Measurements from ENCODE around the gene ARHGAP40.

The ARHGAP40 gene

DNA sequence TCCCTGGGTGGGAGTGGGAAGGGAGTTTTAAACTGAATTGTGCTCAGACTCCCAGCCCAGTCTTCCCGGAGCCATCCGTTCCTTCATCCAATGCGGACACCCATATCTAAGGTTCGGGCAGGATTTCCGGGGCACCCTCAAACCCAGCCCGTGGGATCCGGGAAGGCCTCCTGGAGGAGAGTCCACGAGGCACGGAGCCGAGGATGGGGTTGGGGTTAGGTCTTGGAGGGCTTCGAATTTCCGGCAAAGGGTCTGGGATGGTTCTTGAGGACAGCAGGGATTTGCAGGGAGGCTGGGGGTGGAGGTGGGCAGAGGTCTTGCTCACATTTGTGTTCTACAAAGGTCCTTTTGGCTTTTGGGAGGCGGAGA, 73.1 kb downstream of the ARHGAP40 start:
- DNase-seq (ENCODE audit: low read depth in 2 of 2, low spot score in 1 of 2): no peak

DNA sequence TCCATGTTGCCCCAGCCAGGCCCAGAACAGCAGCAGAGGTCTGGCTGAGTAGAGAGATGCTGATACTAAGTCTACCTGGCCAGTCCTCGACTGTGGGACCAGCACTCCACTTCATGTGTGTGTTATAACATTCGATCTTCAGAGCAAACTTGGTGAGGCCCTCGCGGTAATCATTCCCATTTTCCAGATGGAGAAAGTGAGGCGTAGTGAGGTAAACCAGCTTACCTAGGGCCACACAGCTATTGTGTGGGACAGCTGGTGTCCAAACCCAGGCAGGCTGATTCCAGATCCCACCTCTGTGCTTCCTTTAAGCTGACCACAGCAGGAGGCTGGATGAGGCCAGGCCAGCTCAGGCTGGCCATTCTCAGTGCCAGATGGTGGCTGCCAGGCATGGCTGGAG, 75.0 kb downstream of the ARHGAP40 start:
- no peak for DNase-seq (ENCODE audit: low read depth in 2 of 2, low spot score in 1 of 2)

DNA sequence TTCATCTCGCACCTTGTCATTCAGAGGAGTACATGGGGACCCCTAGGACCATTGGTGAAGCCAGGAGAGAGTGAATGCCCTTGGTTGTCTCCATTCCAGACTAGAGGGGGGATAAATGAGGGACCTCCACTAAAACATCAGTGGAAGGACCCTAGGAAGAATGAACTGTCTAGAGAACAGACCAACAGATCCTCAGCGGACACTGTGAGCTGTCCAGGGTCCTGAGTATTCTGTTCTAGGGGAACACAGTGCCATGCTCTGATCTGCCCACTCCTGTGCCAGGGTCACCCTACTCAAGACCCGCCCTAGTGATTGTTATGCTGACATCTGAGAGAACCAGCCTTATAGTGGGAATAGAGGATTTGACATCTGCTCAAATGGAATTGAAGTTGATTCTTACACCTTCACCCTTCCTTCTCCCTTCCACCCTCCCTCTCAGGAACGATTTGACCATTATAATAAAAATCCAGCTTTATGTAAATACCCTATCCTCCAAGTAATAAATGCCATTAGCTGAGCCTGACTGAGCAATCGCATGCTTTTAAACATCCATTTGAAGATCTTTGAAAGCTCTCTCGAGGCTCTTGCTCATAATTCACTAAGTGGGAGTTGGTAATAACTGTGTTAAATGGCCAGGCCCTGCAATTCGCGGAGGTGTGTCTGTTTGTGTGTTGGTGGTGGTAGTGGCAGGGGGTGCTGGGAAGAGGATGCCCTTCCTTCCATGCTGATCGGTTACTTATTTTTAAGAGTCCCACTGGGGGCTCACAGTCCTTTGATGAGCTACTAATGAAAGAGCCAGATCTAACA, 79.1 kb downstream of the ARHGAP40 start:
- no peak for DNase-seq (ENCODE audit: low read depth in 2 of 2, low spot score in 1 of 2)

DNA sequence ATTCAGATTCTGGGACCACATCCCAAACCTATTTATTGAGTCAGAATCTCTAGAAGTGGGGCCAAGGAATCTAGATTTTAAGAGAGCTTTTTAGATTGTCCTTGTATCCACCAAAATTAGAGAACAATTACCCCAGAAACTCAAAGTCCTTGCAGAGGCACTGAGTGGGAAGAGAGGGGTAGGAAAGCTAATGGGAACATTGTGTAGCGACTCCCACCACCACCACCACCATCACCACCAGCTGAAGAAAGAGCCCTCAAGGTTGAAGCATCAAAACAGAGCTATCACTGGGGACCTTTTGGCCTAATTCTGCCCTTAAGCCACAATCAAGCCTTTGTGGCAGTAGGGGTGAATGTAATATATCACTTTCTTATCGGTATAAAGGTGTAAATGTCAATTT, 83.7 kb downstream of the ARHGAP40 start:
- DNase-seq (ENCODE audit: low read depth in 2 of 2, low spot score in 1 of 2): no peak

DNA sequence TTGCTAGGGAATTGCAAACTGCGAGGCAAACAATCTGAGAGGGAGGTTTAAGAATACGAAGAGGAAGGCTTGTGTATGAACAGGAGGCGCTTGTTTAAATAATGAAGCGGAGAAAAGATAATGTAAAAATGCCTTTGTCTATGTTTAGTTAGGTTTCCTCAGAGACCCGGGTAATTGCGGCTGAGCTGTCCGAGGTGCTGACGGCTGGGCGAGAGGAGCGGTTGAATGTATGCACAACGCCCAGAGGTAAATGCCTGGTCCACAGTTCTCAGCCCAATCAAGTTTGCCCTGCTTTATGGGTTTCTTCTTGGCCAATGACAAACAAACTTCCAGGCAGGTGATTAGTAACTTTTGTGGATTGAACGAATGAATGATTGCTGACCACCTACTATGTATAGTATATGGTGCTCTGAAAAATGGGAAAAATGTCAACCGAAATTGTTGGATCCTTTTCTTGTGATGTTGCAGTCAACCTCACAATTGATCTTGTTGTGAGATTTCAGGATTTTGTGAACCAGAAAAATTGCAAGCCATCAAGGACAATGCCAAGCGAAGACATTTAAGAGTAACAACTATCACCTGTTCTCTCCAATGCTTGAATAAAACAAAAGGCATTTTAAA, 84.4 kb downstream of the ARHGAP40 start:
- DNase-seq (ENCODE audit: low read depth in 2 of 2, low spot score in 1 of 2): no peak

- DNase-seq (ENCODE audit: low read depth in 2 of 2, low spot score in 1 of 2): no peak
These were observed 91.1 kb downstream of the ARHGAP40 start for GRCh38 chr20:38692436-38693411.

- DNase-seq (ENCODE audit: low read depth in 2 of 2, low spot score in 1 of 2): no peak
These were observed 95.7 kb downstream of the ARHGAP40 start for GRCh38 chr20:38697306-38697705.

- no peak for DNase-seq (ENCODE audit: low read depth in 2 of 2, low spot score in 1 of 2)
These were observed 96.9 kb downstream of the ARHGAP40 start for GRCh38 chr20:38698541-38698940.

- DNase-seq (ENCODE audit: low read depth in 2 of 2, low spot score in 1 of 2): no peak
These were observed 98.5 kb downstream of the ARHGAP40 start for GRCh38 chr20:38700141-38700540.
